AG08396 (cell line): Measurements from ENCODE around the gene PRDM16.
A peak's percentile ranks its signal among the peaks of the same experiment; 100 is the strongest.

ENCODE experiments used
- DNase-seq: peaks from one replicate; pipeline ENCODE4 v3.0.0; 2012; ENCODE audit warnings: low spot score, mixed read lengths

PRDM16 gene

DNA sequence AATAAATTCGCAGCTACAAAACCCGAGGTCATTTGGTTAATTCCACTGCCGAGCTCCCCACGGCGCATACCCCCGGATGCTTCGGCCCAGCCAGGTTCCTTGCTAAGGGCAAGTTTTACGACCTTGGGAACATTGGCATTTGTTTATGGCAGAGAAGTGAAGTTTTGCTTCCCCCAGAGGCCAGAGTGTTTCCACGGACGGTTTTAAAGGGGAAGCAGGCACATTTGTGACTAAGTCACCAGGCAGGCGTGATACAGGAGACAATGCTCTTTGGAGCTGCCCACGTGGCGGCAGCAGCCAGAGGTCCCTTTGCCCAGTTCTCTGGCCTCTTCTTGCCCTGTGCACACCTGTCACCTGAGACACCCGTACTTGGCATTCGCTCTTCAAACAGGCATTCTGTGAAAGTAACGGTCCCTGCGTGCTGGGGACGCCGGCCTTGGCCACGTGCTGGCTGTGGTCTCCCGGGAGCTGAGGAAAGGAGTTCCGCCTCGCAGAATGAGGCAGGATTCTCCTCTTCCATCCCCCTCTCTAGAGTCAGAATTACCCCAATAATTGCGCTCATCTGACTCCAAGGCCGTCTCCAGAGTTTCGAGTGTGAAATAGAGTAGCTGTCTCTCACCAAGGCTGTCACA is 138.3 kb downstream of the PRDM16 start:
- no peak for DNase-seq

DNA sequence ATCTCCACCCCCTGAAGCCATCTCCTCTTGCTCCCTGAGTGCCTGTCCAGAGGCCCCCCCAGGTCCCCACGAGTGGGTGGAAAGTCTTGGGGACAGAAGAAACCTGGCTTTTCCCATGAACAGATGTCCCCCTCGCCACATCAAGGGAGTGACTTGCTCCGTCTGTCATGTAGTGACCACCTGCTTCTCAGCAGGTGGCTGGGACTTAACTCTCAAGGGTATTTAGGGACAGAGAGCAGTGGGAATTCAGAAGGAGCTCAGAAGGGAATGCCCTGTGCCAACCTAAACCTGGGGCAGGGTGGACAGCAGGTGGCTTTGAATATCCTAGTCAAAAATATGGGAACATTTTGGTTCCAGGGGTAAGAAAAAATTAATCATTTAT is 139.8 kb downstream of the PRDM16 start:
- DNase-seq: no peak

DNA sequence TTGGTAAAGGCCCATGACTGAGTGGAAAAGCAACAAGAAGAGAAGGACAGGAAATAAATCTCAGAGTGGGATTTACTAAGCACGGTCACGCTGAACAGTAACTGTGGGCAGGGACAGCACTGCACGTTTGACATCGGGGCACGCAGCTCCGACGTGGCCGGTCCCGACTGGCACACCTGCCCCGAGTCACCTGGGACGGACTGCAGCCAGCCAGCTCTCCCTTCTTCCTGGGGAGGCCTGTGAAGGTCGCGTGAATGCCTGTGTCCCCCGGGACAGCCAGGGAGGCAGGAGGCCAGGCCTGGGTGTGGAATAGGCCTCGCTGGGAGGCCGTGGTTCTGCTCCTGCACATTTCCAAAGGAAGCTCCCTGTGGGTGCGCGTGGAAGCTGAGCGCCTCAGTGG is 140.2 kb downstream of the PRDM16 start:
- no peak for DNase-seq

- DNase-seq: no peak
Measured at GRCh38 chr1:3211582-3212375, 142.8 kb downstream of the PRDM16 start.

DNA sequence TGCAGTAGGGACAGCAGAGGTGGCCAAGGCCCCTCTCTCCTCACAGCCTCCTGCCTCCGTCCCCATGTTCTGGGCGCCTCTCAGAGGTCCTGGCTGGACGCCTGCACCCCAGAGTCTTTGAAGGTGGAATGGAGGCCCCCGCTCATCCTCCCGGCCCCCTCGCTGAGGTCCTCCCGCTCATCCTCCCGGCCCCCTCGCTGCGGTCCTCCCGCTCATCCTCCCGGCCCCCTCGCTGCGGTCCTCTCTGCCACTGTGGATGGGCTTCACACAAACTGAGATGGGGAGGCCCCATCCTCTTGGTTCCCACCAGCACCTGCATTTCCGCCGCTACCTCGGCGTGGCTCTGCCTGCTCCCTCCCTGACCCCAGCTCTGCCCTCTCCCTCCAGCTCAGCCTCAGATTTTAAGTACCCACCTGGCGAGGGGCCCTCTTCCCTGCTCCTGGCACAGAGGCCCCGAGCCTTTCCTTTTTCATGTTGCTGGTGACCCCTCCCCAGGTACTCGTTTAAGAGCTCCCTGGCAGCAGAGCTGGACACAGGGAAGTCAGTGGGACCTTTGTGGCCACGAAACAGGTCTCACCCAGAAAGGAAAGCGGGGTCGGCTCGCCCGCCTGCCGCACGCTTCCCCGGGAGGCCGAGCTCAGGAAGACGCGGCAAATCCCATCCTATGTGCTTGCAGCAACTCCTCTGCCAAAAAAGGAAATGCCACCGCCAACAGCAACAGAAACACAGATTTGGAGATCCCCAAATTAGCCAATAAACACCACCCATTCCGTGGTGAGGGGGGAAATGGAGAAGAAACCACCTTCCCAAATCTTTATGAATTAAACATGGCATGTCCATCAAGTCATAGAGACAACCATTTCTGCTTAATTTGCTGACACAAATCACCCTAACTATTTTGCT is 143.7 kb downstream of the PRDM16 start:
- DNase-seq: no peak

DNA sequence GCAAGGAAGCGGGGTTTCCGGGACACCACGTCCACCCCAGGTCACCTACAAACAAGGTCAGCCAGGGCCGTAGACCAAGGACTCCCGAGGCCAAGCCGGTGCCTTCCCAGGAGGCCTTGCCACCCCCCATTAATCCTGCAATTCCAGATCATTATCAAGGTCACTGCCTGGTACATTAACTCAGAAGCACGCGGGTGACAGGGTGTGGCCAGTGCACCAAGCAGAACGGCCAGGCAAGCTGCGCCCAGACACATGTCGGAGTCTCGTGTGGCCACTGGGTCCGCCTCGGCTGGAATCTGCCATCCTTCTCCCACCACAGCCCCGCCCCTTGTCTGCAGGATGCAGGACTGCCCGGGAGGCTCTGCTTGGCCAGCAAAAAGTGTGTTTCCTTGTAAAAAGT is 144.7 kb downstream of the PRDM16 start:
- DNase-seq: no peak

DNA sequence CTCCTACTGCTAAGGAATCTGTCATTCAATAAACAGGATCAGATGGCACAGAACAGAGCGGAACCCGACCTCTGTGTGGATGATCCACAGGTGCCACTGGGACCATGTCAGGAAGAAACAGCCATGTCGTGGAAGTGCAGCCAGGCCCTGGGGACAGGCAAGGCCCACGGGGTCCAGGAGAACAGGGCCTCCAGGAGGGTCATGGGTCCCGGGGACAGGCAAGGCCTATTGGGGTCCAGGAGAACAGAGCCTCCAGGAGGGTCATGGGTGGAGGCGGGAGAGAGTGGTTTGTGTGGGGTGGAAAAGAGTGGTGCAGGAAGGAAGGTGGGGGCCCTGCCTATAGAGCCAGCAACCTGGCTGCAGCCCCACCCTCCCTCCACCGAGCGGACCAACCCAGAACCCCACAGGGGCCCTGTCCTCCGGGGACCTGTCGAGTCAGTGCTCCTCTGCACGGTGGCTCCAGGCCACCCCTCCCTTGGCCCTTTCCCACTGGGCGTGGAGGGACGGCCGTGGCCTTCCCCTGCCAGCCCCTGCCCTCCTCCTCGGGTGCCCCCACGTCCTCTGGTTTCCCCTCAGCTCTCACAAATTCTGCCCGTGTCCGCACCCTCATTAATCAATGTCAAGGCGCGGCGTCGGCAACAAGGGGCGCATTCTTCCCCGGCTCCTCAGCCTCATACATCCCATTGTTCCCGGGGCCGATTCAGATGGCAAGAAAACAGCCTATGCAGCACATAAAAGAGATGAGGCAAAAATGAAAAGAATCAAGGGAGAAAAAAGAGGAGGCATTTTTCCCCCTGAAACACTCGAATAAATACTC is 146.4 kb downstream of the PRDM16 start:
- no peak for DNase-seq

GRCh38 chr1:3216015-3216391 is 147.0 kb downstream of the PRDM16 start:
- no peak for DNase-seq

DNA sequence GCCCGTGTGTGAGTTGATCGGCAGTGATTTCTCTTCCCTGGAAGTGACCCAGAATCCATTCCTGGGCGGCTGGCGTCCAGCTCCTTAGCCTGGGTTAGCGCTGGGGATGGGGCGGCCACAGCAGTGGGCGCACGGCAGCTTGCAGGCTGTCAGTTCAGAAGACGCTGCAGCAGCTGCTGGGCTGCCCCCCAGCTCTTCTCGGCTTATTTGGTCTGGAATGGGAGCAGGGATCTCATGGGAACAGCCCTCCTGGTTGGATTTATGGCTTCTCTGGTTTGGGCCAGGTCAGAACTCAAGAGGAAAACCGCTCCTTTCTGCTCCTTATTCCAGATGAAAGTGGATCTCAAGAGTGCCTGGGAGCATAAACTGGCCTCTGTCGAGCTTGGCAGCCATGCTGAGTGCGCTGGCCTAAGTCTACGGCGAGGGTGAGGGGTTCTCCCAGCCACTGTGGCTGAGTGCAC is 148.2 kb downstream of the PRDM16 start:
- no peak for DNase-seq

DNA sequence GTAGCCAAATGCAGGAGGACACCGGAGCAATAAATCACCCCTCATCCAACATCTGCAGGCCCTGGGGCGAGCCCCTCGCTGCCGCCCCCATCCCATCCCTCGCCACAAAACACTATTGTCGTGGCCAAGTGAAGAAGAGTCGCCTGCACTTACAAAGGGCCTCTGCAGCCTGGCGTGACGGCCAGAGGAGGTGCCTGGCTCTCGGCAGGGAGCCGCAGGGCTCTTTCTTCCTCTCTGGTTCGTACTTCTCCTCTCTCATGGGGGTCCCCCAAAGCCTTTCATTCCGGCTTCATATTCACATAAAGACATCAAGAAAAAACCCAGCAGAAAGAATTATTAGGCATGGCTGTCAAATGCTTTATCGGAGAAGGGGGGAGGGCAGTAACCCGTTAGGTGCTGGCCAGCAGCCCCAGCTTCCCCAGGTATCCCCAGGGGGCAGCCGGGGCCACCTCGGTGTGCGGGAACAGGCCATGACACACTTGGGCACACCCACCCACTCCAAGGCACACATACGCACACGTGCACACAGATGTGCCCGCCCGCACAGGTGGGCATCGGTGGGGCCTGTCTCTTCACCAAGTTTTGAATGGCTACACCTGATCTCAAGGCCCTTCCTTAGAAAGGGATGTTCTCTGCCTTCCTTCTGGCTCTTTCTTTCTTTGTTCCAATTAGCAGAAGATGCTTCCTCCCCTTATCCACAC is 149.1 kb downstream of the PRDM16 start:
- DNase-seq: no peak

- peak; percentile 64 for DNase-seq
Measured at GRCh38 chr1:3219005-3219790, 150.2 kb downstream of the PRDM16 start.

- DNase-seq: no peak
Measured at GRCh38 chr1:3219791-3220467, 150.9 kb downstream of the PRDM16 start.

DNA sequence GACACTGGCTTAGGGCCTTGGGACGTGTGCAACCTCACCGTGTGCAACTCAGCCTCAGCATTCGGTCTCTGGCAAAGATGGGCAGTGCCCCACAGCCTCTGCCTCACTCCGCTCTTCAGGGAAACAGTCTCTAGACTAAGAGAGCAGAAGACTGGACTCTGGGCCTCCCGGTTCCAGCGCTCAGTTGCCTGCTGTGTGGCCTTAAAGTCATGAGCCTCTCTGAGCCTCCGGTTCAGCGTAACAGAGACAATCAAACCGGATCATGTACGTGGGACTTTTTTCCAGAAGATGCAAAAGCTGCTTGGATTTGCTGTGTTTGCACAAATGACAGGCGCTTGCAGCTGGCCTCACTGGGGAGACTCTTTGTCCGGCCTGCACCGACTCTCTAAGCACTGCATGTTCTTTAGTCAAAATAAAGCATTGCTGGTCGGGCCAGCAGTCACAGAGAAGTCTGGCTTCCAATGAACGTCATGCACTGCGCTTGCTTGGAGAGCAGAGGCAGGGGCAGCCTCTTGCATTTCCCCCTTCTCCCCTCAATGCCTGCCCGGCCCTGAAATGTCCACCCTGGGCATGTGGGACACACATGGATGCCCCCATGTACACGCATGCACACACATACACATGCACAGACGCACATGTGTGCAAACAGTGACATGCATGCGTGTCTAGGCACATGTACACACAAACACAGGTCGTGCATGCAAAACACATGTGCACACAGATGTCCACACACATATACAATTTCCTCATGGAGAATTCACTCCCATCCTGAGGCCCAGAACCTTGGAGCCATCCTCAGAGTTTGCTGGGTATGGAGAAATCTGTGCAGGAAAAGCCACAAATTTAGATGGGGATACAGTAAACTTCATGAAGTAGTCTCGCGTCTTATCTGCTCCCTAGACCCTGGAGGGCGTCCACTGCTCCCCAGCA is 152.4 kb downstream of the PRDM16 start:
- DNase-seq: no peak

DNA sequence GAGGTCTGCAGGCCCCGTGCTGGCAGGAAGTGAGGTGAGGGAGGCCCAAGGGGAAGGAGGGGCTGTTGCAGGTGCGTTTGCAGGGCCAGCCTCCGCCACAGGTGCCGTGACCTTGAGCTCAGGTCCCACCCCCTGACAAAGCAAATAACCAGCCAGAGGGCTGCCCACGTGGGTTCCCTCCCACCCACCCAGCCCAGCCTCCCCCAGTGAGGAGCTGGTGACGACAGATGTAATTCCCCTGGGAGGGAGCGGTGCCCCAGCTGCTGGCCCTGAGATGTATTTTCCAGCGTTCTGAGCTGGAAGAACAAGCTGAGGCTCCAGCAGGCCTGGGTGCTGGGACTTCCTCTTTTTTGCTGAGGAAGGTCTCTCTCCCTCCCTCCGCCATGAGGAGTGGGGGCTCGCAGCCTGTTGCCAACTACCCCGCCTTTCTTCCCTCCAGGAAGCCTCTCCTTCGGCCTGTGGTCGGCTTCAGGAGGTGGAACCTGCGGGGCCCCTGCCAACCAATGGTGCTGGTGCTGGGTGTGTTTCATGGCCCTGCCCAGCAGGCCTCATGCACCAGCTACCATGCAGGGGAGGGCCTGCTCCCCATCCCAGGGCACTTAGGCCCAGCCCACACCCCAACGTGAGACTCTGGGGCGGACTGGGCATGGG is 153.2 kb downstream of the PRDM16 start:
- DNase-seq: no peak

GRCh38 chr1:3225661-3226060 is 156.7 kb downstream of the PRDM16 start:
- no peak for DNase-seq

DNA sequence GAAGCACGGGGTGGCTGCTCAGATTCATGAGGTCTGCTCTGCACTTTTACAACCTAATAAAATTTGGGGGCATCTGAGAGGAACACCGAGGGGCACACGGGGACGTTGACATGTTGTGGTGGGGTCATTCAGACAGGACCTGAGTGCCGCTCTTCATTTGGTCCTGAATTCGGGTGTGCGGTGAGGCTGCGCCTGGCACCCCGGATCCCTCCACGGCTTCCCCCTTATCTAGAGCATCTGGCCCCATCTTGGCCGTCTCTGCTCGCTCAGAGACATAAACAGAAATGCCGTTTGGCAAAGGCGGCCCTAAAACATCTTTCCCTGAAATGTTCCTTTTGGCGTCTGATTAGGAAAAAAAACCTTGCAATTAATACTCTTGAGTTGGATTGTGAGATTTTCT is 157.2 kb downstream of the PRDM16 start:
- no peak for DNase-seq

GRCh38 chr1:3226701-3227350 is 157.8 kb downstream of the PRDM16 start:
- DNase-seq: no peak

DNA sequence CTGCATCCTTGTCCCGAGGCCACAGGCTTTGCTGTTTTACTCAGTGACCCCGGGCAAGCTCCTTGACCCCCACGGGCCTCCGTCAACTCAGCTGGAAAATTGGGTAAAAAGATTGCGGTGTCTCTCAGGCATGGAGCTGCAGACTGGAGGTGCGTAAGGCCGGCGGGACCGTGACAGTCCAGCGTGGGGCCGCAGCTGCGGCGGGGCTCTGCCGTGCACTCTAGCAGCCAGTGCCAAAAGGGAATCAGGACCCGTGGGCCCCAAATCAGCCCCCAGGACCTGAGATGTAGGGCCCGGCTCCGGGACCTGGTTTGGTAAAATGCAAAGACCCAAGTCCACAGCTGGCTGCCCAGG is 158.3 kb downstream of the PRDM16 start:
- DNase-seq: no peak
